Osteocyte (in vitro differentiated cells): Measurements from ENCODE around the gene NPTN. TPM values are rescaled to one million over a fixed set of nuclear protein-coding genes. Genes with fewer than 3 reads are reported as not detected.

Source experiments
- DNase-seq: peaks from one replicate; pipeline ENCODE4 v3.0.0; 2021; ENCODE audit warnings: mixed read lengths; ENCODE audit not compliant: unreplicated experiment; ENCODE audit errors: extremely low spot score
- H3K27ac Mint-ChIP-seq: one replicate; pipeline ENCODE4 v1.8.0; 2021; ENCODE audit warnings: mild to moderate bottlenecking, mixed read lengths; ENCODE audit not compliant: unreplicated experiment
- H3K27me3 Mint-ChIP-seq: one replicate; pipeline ENCODE4 v1.8.0; 2021; ENCODE audit warnings: mixed read lengths; ENCODE audit not compliant: unreplicated experiment
- H3K36me3 Mint-ChIP-seq: one replicate; pipeline ENCODE4 v1.8.0; 2021; ENCODE audit warnings: mixed read lengths; ENCODE audit not compliant: unreplicated experiment
- H3K4me1 Mint-ChIP-seq: one replicate; pipeline ENCODE4 v1.8.0; 2021; ENCODE audit warnings: mixed read lengths; ENCODE audit not compliant: unreplicated experiment
- H3K4me3 Mint-ChIP-seq: one replicate; pipeline ENCODE4 v1.8.0; 2021; ENCODE audit warnings: mild to moderate bottlenecking, moderate library complexity, mixed read lengths; ENCODE audit not compliant: unreplicated experiment
- H3K9me3 Mint-ChIP-seq: one replicate; pipeline ENCODE4 v1.8.0; 2021; ENCODE audit warnings: mixed read lengths; ENCODE audit not compliant: unreplicated experiment
- total RNA-seq: library from RNA; stranded (reverse); gene quantifications from 2 replicates; pipeline ENCODE4 v1.2.1, GENCODE V29; 2021
- TF ChIP-seq, protein P1 (sequence below): fragments of 200-600 bp; sonication (generic); IDR thresholded peaks from 2 replicates; pipeline ENCODE4 v1.5.0; 2021; ENCODE audit warnings: antibody characterized with exemption, mild to moderate bottlenecking, moderate library complexity

NPTN gene
- total RNA-seq, 1 donor from 2014 or later = 192 TPM

DNA sequence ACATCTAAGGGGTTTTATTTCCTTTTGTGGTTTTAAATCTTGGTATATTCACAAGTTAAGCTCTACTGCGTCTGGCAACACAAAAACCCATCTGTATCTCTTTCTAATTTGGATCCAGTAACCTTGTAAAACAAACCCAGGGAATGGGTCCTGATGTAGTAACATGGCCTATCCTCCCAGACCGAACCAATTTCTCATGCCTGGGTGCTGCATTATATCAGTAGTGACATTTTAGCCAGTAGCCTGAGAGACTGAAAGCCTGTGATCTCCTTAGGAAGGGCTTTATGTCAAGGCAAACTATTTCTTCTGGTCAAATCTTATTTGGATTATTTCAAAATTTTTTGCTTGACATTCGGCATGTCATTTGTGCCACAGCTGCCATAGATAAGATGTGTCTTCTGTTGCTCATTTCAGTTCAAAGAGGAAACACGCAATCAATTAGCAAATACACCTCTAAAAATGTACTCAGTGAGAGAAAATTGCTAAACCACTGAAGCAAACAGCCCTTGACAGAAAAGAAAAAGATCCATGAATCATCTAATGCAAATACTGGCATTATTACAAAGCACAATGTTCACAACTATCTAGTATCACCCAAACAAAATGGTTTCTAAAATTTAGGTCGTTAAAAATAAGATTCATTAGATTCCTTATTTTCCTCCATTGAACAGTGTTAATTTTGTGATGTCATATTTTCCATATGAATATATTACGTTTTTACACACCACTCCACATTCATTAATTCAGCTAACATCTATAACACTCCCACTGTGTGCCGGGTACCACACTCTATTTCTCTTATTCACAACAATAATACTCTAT is 4.0 kb downstream of the NPTN start:
- TF ChIP-seq, protein P1, sequence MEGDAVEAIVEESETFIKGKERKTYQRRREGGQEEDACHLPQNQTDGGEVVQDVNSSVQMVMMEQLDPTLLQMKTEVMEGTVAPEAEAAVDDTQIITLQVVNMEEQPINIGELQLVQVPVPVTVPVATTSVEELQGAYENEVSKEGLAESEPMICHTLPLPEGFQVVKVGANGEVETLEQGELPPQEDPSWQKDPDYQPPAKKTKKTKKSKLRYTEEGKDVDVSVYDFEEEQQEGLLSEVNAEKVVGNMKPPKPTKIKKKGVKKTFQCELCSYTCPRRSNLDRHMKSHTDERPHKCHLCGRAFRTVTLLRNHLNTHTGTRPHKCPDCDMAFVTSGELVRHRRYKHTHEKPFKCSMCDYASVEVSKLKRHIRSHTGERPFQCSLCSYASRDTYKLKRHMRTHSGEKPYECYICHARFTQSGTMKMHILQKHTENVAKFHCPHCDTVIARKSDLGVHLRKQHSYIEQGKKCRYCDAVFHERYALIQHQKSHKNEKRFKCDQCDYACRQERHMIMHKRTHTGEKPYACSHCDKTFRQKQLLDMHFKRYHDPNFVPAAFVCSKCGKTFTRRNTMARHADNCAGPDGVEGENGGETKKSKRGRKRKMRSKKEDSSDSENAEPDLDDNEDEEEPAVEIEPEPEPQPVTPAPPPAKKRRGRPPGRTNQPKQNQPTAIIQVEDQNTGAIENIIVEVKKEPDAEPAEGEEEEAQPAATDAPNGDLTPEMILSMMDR = no peak
- DNase-seq = no peak
- no peaks in the 10 kb centered on the region for H3K27me3 Mint-ChIP-seq
- H3K4me3 Mint-ChIP-seq = no peak overlapping the region
- H3K36me3 Mint-ChIP-seq = no peaks in the 10 kb centered on the region
- peaks cover 79% of the 10 kb centered on the region for H3K4me1 Mint-ChIP-seq
- no peaks in the 10 kb centered on the region for H3K9me3 Mint-ChIP-seq
- peak overlapping the region; percentile 81 for H3K27ac Mint-ChIP-seq

DNA sequence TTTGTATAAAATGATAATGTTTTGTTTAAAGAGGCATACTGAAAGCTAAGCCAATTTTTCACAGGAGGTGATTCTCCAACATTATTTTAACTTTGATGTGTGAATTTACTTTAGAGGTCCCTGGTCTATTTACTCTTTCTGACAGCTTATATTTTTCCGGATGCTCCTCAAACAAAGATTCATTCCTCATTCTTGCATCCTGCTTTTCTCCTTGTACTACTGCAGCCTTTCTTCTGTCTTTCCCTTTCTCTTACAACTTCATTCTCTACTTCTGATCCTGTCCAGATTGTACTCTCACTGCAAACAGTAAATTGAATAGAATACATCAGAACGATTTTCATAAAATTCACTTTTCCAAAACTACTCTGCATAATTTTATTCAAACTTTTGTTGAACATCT is 5.1 kb downstream of the NPTN start:
- peaks cover 78% of the 10 kb centered on the region for H3K4me1 Mint-ChIP-seq
- no peak overlapping the region for H3K4me3 Mint-ChIP-seq
- H3K27me3 Mint-ChIP-seq = no peaks in the 10 kb centered on the region
- no peaks in the 10 kb centered on the region for H3K9me3 Mint-ChIP-seq
- DNase-seq = no peak
- H3K27ac Mint-ChIP-seq = peak overlapping the region; percentile 2
- TF ChIP-seq, protein P1 = no peak
- H3K36me3 Mint-ChIP-seq = no peaks in the 10 kb centered on the region

DNA sequence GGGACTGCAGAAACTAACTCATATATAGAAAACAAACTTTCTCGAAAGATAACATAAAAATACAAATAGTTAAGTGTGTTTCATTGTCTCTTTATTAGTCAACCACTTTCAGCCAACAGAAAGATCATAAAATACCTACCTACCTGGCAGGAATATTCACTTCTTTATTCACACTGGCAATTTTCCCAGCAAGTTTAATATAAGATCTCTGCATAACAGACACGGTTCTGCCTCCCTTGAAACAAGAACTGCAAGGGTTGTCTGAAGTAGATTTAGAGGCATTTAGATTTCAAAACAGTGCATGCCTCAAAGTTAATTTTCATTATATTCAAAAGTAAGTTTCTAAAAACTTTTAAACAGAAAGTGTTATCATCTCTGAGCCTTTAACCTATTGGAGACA is 7.1 kb downstream of the NPTN start:
- Mint-ChIP-seq H3K4me3 (no peak overlapping the region), H3K4me1 (peaks cover 77% of the 10 kb centered on the region), H3K9me3 (no peaks in the 10 kb centered on the region), H3K27ac (no peak overlapping the region), H3K36me3 (no peaks in the 10 kb centered on the region), H3K27me3 (no peaks in the 10 kb centered on the region)
- DNase-seq = no peak
- TF ChIP-seq, protein P1 = no peak

DNA sequence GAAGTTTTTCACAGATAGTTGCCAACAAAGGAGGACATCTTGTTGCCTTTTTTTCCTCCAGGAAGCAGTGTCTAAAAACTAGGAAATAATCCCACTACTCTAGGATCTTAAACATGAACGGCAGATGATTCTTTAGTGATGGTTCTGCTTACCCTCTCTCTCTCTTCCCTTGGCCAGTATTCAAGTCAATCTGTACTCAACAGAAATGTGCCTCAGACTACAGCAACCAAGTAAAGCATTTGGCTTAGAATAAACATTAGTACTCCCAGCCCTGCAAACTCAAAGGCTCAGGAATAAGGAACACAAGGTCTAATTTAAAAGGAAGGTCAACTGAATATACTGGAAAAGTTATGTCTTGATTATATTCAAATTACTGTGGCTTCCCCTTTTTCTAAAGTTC is 8.7 kb downstream of the NPTN start:
- TF ChIP-seq, protein P1 = no peak
- no peak overlapping the region for H3K4me3 Mint-ChIP-seq
- no peaks in the 10 kb centered on the region for H3K27me3 Mint-ChIP-seq
- no peaks in the 10 kb centered on the region for H3K36me3 Mint-ChIP-seq
- no peak for DNase-seq
- H3K27ac Mint-ChIP-seq = no peak overlapping the region
- H3K9me3 Mint-ChIP-seq = no peaks in the 10 kb centered on the region
- peaks cover 69% of the 10 kb centered on the region for H3K4me1 Mint-ChIP-seq

DNA sequence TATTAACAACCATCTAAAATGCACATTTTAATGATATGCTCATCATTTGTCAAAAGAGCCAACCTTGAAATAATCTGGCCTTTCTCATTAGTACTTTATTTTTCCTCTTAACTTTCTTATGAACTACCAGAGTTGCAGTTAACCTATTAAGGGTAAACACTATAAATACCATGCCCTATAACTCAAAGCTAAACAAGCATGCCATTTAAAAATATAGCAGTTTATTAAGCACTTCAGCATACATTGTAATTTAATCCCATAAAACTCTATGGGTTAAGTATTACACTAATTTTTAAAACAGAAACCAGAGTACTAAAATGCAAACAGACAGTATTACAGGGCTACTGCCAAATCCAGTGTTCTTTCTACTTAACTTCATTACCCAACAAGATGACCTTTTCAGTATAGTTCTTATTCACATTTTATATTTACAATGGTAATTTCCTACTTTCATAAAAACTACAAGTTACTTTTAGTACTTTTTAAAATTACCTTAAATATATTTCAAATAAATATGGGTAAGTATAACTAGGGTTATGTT is 11.8 kb downstream of the NPTN start:
- Mint-ChIP-seq H3K4me3 (no peak overlapping the region), H3K9me3 (no peaks in the 10 kb centered on the region), H3K27me3 (no peaks in the 10 kb centered on the region), H3K4me1 (peaks cover 61% of the 10 kb centered on the region), H3K27ac (no peak overlapping the region), H3K36me3 (no peaks in the 10 kb centered on the region)
- no peak for DNase-seq
- TF ChIP-seq, protein P1 = no peak
